Sigmoid colon (tissue), 4 donors: ENCODE measurements around the gene PLXNA1.

Experiments used
- EP300 ChIP-seq, 4 donors: sonication (generic); formaldehyde crosslinking; IDR thresholded peaks; one replicate each; pipeline ENCODE4 v1.6.1; 2017; ENCODE audit warnings: antibody characterized with exemption in 4 of 4
- POLR2A ChIP-seq, 2 donors: fragments of 450-650 bp; IDR thresholded peaks; one replicate each; pipeline ENCODE4 v1.6.1; 2016; ENCODE audit warnings: antibody characterized with exemption in 2 of 2, mild to moderate bottlenecking in 2 of 2, moderate library complexity in 2 of 2
- TF ChIP-seq, protein P1 (sequence below), 4 experiments: fragments of 450-650 bp in 3 of 4; fragments of 200-600 bp in 1 of 4; IDR thresholded peaks; one replicate each; pipeline ENCODE4 v1.5.1; 2016 to 2019; ENCODE audit warnings: antibody characterized with exemption in 4 of 4, mild to moderate bottlenecking in 3 of 4, moderate library complexity in 2 of 4

DNA sequence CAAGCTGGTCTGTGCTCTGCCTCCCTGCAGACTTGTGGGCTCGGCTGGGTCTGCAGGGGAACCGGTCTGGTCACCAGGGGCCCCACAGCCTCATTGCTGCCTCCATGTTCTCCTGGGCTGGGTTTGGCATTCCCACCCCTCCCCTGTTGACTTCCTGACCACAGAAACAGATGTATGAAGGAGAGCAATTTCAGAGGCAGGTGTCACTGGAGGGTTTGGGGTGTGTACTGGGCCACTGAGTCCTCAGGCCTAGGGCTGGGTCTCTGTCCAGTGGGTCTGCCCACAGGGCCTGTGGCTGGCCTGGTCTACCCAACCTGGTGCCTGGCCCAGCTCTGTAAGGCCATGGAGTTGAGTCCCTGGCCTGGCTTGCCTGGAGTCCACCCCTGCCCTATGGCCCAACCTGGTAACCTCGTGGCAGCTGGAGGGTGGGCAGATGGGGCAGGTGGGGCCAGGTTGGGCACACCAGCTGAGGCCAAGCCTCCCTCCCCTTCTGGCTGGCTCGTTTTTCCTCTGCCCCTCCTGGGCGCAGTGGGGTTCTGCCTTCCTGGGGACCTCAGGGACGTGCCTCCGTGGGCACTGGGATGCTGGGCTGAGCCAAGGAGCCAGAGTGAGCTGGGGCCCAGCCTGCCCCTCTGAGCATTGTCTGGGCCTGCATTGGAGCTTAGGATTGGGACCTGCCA lies 20.8 kb downstream of the PLXNA1 start:
- TF ChIP-seq, protein P1, sequence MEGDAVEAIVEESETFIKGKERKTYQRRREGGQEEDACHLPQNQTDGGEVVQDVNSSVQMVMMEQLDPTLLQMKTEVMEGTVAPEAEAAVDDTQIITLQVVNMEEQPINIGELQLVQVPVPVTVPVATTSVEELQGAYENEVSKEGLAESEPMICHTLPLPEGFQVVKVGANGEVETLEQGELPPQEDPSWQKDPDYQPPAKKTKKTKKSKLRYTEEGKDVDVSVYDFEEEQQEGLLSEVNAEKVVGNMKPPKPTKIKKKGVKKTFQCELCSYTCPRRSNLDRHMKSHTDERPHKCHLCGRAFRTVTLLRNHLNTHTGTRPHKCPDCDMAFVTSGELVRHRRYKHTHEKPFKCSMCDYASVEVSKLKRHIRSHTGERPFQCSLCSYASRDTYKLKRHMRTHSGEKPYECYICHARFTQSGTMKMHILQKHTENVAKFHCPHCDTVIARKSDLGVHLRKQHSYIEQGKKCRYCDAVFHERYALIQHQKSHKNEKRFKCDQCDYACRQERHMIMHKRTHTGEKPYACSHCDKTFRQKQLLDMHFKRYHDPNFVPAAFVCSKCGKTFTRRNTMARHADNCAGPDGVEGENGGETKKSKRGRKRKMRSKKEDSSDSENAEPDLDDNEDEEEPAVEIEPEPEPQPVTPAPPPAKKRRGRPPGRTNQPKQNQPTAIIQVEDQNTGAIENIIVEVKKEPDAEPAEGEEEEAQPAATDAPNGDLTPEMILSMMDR (IDR thresholded peaks at IDR 0.05), result no peak
- TF ChIP-seq POLR2A (IDR thresholded peaks at IDR 0.05), result no peak
- no peak for TF ChIP-seq EP300 (IDR thresholded peaks at IDR 0.05)
